GM12874 (cell line): ENCODE results near the gene IER2.

Source experiments
- CTCF ChIP-seq: IDR thresholded peaks from 2 replicates; pipeline ENCODE4 v1.5.1; 2011; ENCODE audit warnings: low read depth, mild to moderate bottlenecking, control low read depth, low read length, moderate library complexity; ENCODE audit not compliant: insufficient read depth

The IER2 gene

GRCh38 chr19:13150187-13150930 is at the start of gene IER2, which contains the start of gene STX10:
Gene IER2 (plus strand): TSS chr19:13150411. CDS start chr19:13153187, 2,776 bp downstream.
Gene STX10 (minus strand): TSS chr19:13150375. CDS start chr19:13150173, 202 bp downstream.
- peak; percentile 53 for TF ChIP-seq CTCF

- TF ChIP-seq CTCF: peak; percentile 60
Measured at GRCh38 chr19:13100841-13101589, 49.2 kb upstream of the IER2 start.

- no peak for TF ChIP-seq CTCF
Measured at GRCh38 chr19:13101590-13102415, 48.4 kb upstream of the IER2 start.

- no peak for TF ChIP-seq CTCF
Measured at GRCh38 chr19:13102416-13102665, 47.9 kb upstream of the IER2 start.

- TF ChIP-seq CTCF: no peak
Measured at GRCh38 chr19:13102666-13103580, 47.3 kb upstream of the IER2 start, which contains the start of gene LYL1. Gene LYL1 (minus strand): TSS chr19:13102858. CDS start chr19:13101171, 1,687 bp downstream.

- no peak for TF ChIP-seq CTCF
Measured at GRCh38 chr19:13103581-13104359, 46.4 kb upstream of the IER2 start.
